Activated CD4-positive, alpha-beta T cell treated with anti-CD3 and anti-CD28 coated beads for 36 hours (primary cell): ENCODE measurements around the gene PPEF1. TPM values are rescaled to one million over a fixed set of nuclear protein-coding genes. Genes with fewer than 3 reads are reported as not detected.
"Not testable (repeated sequence)": the region's sequence is repeated elsewhere in the genome, so short reads cannot be mapped to it uniquely, and the experiment has no call there.

ENCODE experiments used
- ATAC-seq: fragments of 200-7000 bp; cut with Tn5 transposase; one replicate; pipeline ENCODE4 v1.10.0; 2021; ENCODE audit warnings: mild to moderate bottlenecking, moderate library complexity
- CTCF ChIA-PET: fragments of 350-600 bp; sonication (Branson Sonifier 250); formaldehyde crosslinking; loops from one replicate; lab custom pipeline; 2021; ENCODE audit warnings: antibody characterized with exemption; lab: Charles Lee
- POLR2A ChIA-PET: fragments of 350-600 bp; sonication (Branson Sonifier 250); formaldehyde crosslinking; loops from one replicate; lab custom pipeline; 2021; ENCODE audit warnings: antibody characterized with exemption, inconsistent platforms; lab: Charles Lee
- DNase-seq: peaks from one replicate; pipeline ENCODE4 v3.0.0-alpha.2; 2020
- H3K27ac Mint-ChIP-seq: one replicate; pipeline ENCODE4 v1.8.0; 2021; ENCODE audit warnings: mixed read lengths
- H3K27me3 Mint-ChIP-seq: one replicate; pipeline ENCODE4 v1.8.0; 2021; ENCODE audit warnings: mixed read lengths
- H3K36me3 Mint-ChIP-seq: one replicate; pipeline ENCODE4 v1.8.0; 2021; ENCODE audit warnings: low read depth, mixed read lengths
- H3K4me1 Mint-ChIP-seq: one replicate; pipeline ENCODE4 v1.8.0; 2021; ENCODE audit warnings: mixed read lengths
- H3K4me3 Mint-ChIP-seq: one replicate; pipeline ENCODE4 v1.8.0; 2021; ENCODE audit warnings: mild to moderate bottlenecking, moderate library complexity, mixed read lengths
- H3K9me3 Mint-ChIP-seq: one replicate; pipeline ENCODE4 v1.8.0; 2021; ENCODE audit warnings: low read depth, mixed read lengths
- intact Hi-C, 2 experiments: fragments of 100-400 bp; cut with DNase I in 1 of 2; cut with micrococcal nuclease in 1 of 2; formaldehyde crosslinking; loops; one replicate each; pipeline versions ENCODE4 v1.14.2 to v1.15.1; 2022 to 2024; cut with DNase I, micrococcal nuclease
- total RNA-seq, 2 experiments: library from RNA; stranded (reverse); gene quantifications; one replicate each; pipeline ENCODE4 v1.2.3, GENCODE V29; 2021

Gene PPEF1
- total RNA-seq, 2 experiments from 2014 or later: 0.26 to 0.30 TPM

- POLR2A ChIA-PET: no interaction called here
- ATAC-seq: no peak
- peaks cover 2% of the 10 kb centered on the region for H3K4me1 Mint-ChIP-seq
- H3K27ac Mint-ChIP-seq: no peak overlapping the region
- H3K36me3 Mint-ChIP-seq: no peaks in the 10 kb centered on the region
- H3K9me3 Mint-ChIP-seq: no peaks in the 10 kb centered on the region
- H3K4me3 Mint-ChIP-seq: no peak overlapping the region
- intact Hi-C loops: no loop called here
- CTCF ChIA-PET: no interaction called here
- no peak for DNase-seq
- H3K27me3 Mint-ChIP-seq: no peaks in the 10 kb centered on the region
Measured at GRCh38 chrX:18709833-18710232, 2.4 kb downstream of the PPEF1 start.

DNA sequence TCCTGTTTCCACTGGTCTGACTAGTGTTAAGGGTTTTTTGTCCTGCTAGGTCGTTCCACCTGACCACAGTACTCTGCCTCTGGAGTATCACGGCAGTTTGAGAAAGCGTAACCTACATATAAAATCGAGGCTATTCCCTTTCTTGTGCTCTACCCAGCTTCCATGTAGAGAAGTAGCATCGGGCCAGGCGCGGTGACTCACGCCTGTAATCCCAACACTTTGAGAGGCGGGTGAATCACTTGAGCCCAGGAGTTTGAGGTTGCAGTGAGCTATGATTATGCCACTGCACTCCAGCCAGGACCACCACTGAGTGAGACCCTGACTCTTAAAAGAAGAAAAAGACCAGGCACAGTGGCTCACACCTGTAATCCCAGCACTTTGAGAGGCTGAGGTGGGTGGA, 7.5 kb downstream of the PPEF1 start:
- ChIA-PET POLR2A (no interaction called here), CTCF (no interaction called here)
- Mint-ChIP-seq H3K4me1 (no peaks in the 10 kb centered on the region), H3K36me3 (no peaks in the 10 kb centered on the region), H3K9me3 (no peaks in the 10 kb centered on the region), H3K4me3 (no peak overlapping the region), H3K27ac (no peak overlapping the region), H3K27me3 (no peaks in the 10 kb centered on the region)
- ATAC-seq: no peak
- no peak for DNase-seq
- intact Hi-C loops: no loop called here

DNA sequence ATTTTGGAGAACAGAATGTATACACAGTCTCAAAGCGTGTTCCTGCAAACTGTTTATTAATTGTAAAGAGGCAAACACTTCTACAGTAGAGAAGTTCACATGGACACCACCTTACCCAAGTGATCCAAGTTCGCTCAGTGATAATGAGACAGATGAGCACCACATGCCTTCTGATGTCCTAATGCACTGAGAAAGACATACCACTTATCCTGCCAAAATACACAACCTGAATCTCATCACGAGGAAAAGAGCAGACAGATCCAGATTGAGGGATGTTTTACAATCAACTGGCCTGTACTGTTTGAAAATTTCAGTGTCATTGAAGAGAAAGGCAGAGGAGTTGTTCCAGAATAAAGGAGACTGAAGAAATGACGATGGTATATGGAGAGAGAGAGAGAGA, 12.4 kb downstream of the PPEF1 start:
- no peak for DNase-seq
- no peaks in the 10 kb centered on the region for H3K36me3 Mint-ChIP-seq
- no peak for ATAC-seq
- H3K4me3 Mint-ChIP-seq: no peak overlapping the region
- POLR2A ChIA-PET: no interaction called here
- H3K27ac Mint-ChIP-seq: no peak overlapping the region
- H3K27me3 Mint-ChIP-seq: no peaks in the 10 kb centered on the region
- no peaks in the 10 kb centered on the region for H3K9me3 Mint-ChIP-seq
- intact Hi-C loops: no loop called here
- CTCF ChIA-PET: no interaction called here
- H3K4me1 Mint-ChIP-seq: no peaks in the 10 kb centered on the region

DNA sequence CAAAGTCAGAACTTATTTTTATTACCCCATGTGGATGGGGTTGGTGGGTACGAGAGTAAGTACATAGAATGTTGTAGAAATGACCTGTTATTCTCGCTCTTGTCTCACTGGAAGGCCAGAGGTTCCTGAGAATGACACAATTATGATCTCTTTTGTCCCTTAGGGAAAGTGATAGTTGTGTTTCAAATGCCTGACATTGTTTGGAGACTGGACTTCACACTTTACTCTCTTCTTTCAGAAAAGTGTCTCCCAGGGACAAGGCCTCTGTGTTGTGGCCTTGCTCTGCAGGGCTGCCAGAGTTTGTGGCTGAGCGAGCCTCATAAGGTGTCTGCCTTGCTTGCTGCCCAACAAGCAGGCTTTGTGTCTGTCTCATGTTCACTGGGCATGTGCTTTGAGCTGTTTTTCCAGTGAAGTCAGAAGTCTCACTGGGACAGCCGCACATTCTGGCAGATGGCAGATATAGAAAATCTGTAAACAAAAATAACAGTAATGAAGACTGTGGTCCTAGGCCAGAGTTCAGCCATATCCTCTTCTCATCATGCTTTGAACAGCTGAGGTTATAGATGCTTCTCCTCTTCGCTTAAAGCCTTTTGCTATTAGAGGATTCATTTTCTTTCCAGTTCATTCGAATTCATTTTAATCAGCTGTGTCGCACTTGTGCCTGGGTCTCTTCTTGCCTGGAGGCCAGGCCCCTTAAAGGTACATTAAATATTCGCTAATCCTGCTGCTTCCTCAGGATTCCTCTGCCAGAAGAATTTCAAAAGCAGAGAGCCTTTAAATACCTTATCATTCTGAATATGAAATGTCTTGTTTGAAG, 14.4 kb downstream of the PPEF1 start:
- Mint-ChIP-seq H3K36me3 (no peaks in the 10 kb centered on the region), H3K4me3 (no peak overlapping the region), H3K27me3 (no peaks in the 10 kb centered on the region), H3K27ac (no peak overlapping the region), H3K9me3 (no peaks in the 10 kb centered on the region), H3K4me1 (peaks cover 7% of the 10 kb centered on the region)
- POLR2A ChIA-PET: no interaction called here
- CTCF ChIA-PET: interaction anchor here (0.7 kb wide), 1 partner anchor 887 kb away, joined by 3 read pairs; no protein-coding TSS in a partner anchor
- no peak for DNase-seq
- intact Hi-C loops: no loop called here
- ATAC-seq: no peak

GRCh38 chrX:18722500-18723071, 15.1 kb downstream of the PPEF1 start:
- POLR2A ChIA-PET: no interaction called here

GRCh38 chrX:18725310-18725943, 18.0 kb downstream of the PPEF1 start:
- no peak for ATAC-seq
- H3K4me3 Mint-ChIP-seq: no peak overlapping the region

More at GRCh38 chrX:18722500-18723071, 15.1 kb downstream of the PPEF1 start:
- Mint-ChIP-seq H3K36me3 (no peaks in the 10 kb centered on the region), H3K4me3 (no peak overlapping the region), H3K4me1 (peaks cover 7% of the 10 kb centered on the region), H3K27me3 (no peaks in the 10 kb centered on the region), H3K27ac (no peak overlapping the region), H3K9me3 (no peaks in the 10 kb centered on the region)
- intact Hi-C loops: no loop called here
- CTCF ChIA-PET: interaction anchor here (0.7 kb wide), 1 partner anchor 888 kb away, joined by 3 read pairs; no protein-coding TSS in a partner anchor
- no peak for DNase-seq
- ATAC-seq: no peak

GRCh38 chrX:18733287-18733686, 25.8 kb downstream of the PPEF1 start:
- Mint-ChIP-seq H3K4me1 (no peaks in the 10 kb centered on the region), H3K27ac (no peak overlapping the region), H3K36me3 (no peaks in the 10 kb centered on the region), H3K27me3 (no peaks in the 10 kb centered on the region), H3K9me3 (peaks cover under 1% of the 10 kb centered on the region), H3K4me3 (no peak overlapping the region)
- ATAC-seq: no peak
- ChIA-PET POLR2A (no interaction called here), CTCF (no interaction called here)
- intact Hi-C loops: no loop called here
- no peak for DNase-seq

More at GRCh38 chrX:18725310-18725943, 18.0 kb downstream of the PPEF1 start:
- POLR2A ChIA-PET: no interaction called here
- intact Hi-C loops: no loop called here
- no peaks in the 10 kb centered on the region for H3K9me3 Mint-ChIP-seq
- CTCF ChIA-PET: interaction anchor here (0.6 kb wide), 2 partner anchors 118 to 1621 kb away, joined by 3 read pairs; no protein-coding TSS in a partner anchor
- peaks cover 7% of the 10 kb centered on the region for H3K4me1 Mint-ChIP-seq
- no peaks in the 10 kb centered on the region for H3K27me3 Mint-ChIP-seq
- no peaks in the 10 kb centered on the region for H3K36me3 Mint-ChIP-seq
- H3K27ac Mint-ChIP-seq: no peak overlapping the region
- no peak for DNase-seq

GRCh38 chrX:18739609-18740008, 32.2 kb downstream of the PPEF1 start:
- DNase-seq: peak; percentile 3
- H3K27me3 Mint-ChIP-seq, ATAC-seq, POLR2A ChIA-PET, H3K4me1 Mint-ChIP-seq, H3K36me3 Mint-ChIP-seq, intact Hi-C loops, CTCF ChIA-PET, H3K9me3 Mint-ChIP-seq, H3K4me3 Mint-ChIP-seq, H3K27ac Mint-ChIP-seq: not testable (repeated sequence)

- Mint-ChIP-seq H3K4me1 (no peaks in the 10 kb centered on the region), H3K27ac (no peak overlapping the region), H3K36me3 (no peaks in the 10 kb centered on the region), H3K4me3 (no peak overlapping the region), H3K9me3 (no peaks in the 10 kb centered on the region), H3K27me3 (no peaks in the 10 kb centered on the region)
- CTCF ChIA-PET: no interaction called here
- intact Hi-C loops: no loop called here
- POLR2A ChIA-PET: no interaction called here
- ATAC-seq: no peak
- no peak for DNase-seq
Measured at GRCh38 chrX:18748499-18748898, 41.1 kb downstream of the PPEF1 start.

DNA sequence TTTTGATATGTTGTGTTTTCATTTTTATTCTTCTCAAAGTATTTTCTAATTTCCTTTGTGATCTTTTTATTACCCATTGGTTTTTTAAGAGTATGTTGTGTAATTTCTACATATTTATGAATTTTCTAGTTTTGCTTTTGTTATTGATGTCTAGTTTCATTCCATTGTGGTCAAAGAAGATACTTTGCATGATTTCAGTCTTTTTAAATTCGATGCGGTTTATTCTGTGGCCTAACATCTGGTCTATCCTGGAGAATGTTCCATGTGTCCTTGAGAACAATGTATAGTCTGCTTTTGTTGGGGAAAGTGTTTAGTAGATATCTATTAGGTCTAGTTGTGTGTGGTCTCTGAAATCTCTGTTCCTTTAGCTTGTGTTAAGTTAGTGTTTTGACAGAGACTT, 46.2 kb downstream of the PPEF1 start:
- H3K27me3 Mint-ChIP-seq: no peaks in the 10 kb centered on the region
- ChIA-PET POLR2A (no interaction called here), CTCF (no interaction called here)
- no peak for ATAC-seq
- no peaks in the 10 kb centered on the region for H3K36me3 Mint-ChIP-seq
- intact Hi-C loops: no loop called here
- no peak for DNase-seq
- no peak overlapping the region for H3K27ac Mint-ChIP-seq
- no peaks in the 10 kb centered on the region for H3K4me1 Mint-ChIP-seq
- no peak overlapping the region for H3K4me3 Mint-ChIP-seq
- no peaks in the 10 kb centered on the region for H3K9me3 Mint-ChIP-seq

DNA sequence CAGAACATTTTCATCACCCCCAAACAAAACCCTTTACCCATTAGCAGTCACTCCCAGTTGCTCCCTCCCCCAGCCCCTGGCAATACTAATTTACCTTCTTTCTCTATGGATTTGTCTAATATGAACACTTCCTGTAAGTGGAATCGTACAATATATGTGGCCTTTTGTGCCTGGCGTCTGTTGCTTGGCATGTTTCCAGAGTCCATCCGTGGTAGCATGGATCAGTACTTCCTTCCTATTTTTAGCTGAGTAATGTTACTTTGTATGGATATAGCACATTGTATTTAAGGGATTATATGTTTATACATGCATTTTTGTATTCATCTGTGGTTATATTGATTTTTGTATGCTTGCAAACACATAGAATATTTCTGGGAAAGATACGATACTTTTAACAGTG, 48.2 kb downstream of the PPEF1 start:
- CTCF ChIA-PET: no interaction called here
- H3K4me3 Mint-ChIP-seq: no peak overlapping the region
- H3K4me1 Mint-ChIP-seq: no peaks in the 10 kb centered on the region

More for the DNA sequence above, 48.2 kb downstream of the PPEF1 start:
- Mint-ChIP-seq H3K36me3 (no peaks in the 10 kb centered on the region), H3K27me3 (no peaks in the 10 kb centered on the region), H3K9me3 (no peaks in the 10 kb centered on the region), H3K27ac (no peak overlapping the region)
- no peak for ATAC-seq
- POLR2A ChIA-PET: no interaction called here
- DNase-seq: no peak
- intact Hi-C loops: no loop called here
